Endothelial cell of umbilical vein (primary cell): ENCODE measurements around the gene ADCY3. TPM values are rescaled to one million over a fixed set of nuclear protein-coding genes. Genes with fewer than 3 reads are reported as not detected.

Experiments
- BruUV-seq: library from RNA; stranded (reverse); fragments of 400-500 nt; replicated peaks from 2 replicates; lab custom pipeline; 2021; lab: Mats Ljungman, UMichigan
- CTCF ChIA-PET: fragments of 300-600, 350-600 bp; sonication (Branson Sonifier 250); formaldehyde crosslinking; loops from one replicate; lab custom pipeline; 2021; ENCODE audit warnings: antibody characterized with exemption, inconsistent platforms; lab: Charles Lee
- POLR2A ChIA-PET: fragments of 300-600, 350-600 bp; sonication (Branson Sonifier 250); formaldehyde crosslinking; loops from one replicate; lab custom pipeline; 2021; ENCODE audit warnings: antibody characterized with exemption, inconsistent platforms; lab: Charles Lee
- DNase-seq: peaks from one replicate; pipeline ENCODE4 v3.0.0-alpha.2; 2011; ENCODE audit warnings: low read depth, low spot score
- FAIRE-seq: peaks from 2 replicates; lab custom pipeline; 2011; peaks lifted over from hg19 to GRCh38; lab: Jason Lieb, UNC
- H2AFZ ChIP-seq: 2 replicates; pipeline ENCODE4 v1.6.0; 2012; ENCODE audit warnings: low read depth, low read length, control low read depth, inconsistent platforms
- H3K27ac ChIP-seq: 2 replicates; pipeline ENCODE4 v1.5.1; 2011; ENCODE audit warnings: low read depth, mild to moderate bottlenecking, control low read depth, low read length, moderate library complexity; ENCODE audit not compliant: insufficient read depth
- H3K27me3 ChIP-seq, 2 experiments: 2 replicates each; pipeline versions ENCODE4 v1.6.0 to v1.6.1; 2011; ENCODE audit warnings: low read length in 2 of 2, mixed read lengths in 1 of 2; ENCODE audit not compliant: control insufficient read depth in 2 of 2, insufficient read depth in 2 of 2
- H3K36me3 ChIP-seq, 2 experiments: 2 replicates in 1 of 2; 3 replicates in 1 of 2; pipeline ENCODE4 v1.5.1; 2011; ENCODE audit warnings: low read length in 2 of 2, mild to moderate bottlenecking in 1 of 2, moderate library complexity in 1 of 2; ENCODE audit not compliant: control insufficient read depth in 2 of 2, insufficient read depth in 2 of 2; ENCODE audit errors: extremely low read depth in 1 of 2
- H3K4me1 ChIP-seq: 3 replicates; pipeline ENCODE4 v1.5.1; 2011; ENCODE audit warnings: mild to moderate bottlenecking, low read length; ENCODE audit not compliant: control insufficient read depth, insufficient read depth; ENCODE audit errors: extremely low read depth
- H3K4me2 ChIP-seq: 2 replicates; pipeline ENCODE4 v1.6.1; 2011; ENCODE audit warnings: low read length, control low read depth, mixed read lengths; ENCODE audit not compliant: insufficient read depth
- H3K4me3 ChIP-seq, 3 experiments: fragments of 200-600 bp in 1 of 3; sonication (generic), shearing (Covaris generic) in 1 of 3; replicated peaks in 1 of 3; 2 replicates each; pipeline ENCODE4 v1.5.1; 2011 to 2016; ENCODE audit warnings: control low read depth in 3 of 3, low read length in 3 of 3, mild to moderate bottlenecking in 2 of 3, inconsistent platforms in 1 of 3, low read depth in 1 of 3, moderate library complexity in 1 of 3; ENCODE audit not compliant: insufficient read depth in 1 of 3
- H3K79me2 ChIP-seq: 2 replicates; pipeline ENCODE4 v1.6.0; 2012; ENCODE audit warnings: low read length, inconsistent platforms; ENCODE audit not compliant: control insufficient read depth, insufficient read depth
- H3K9ac ChIP-seq: replicated peaks from 2 replicates; pipeline ENCODE3; 2011; ENCODE audit warnings: low read length, control low read depth; ENCODE audit not compliant: insufficient read depth; ENCODE audit errors: extremely low read depth
- H3K9me1 ChIP-seq: replicated peaks from 3 replicates; pipeline ENCODE4 v1.6.0; 2011; ENCODE audit warnings: mild to moderate bottlenecking, low read length; ENCODE audit not compliant: control insufficient read depth, insufficient read depth; ENCODE audit errors: extremely low read depth
- H3K9me3 ChIP-seq: replicated peaks from 2 replicates; pipeline ENCODE4 v1.5.1; 2012; ENCODE audit warnings: low read length, inconsistent platforms; ENCODE audit not compliant: control insufficient read depth, insufficient read depth
- H4K20me1 ChIP-seq: replicated peaks from 2 replicates; pipeline ENCODE3; 2011; ENCODE audit warnings: mild to moderate bottlenecking, low read length; ENCODE audit not compliant: control insufficient read depth, insufficient read depth; ENCODE audit errors: extremely low read depth
- CTCF ChIP-seq, 2 donors: IDR thresholded peaks; 1 replicate in 1 of 2; 2 replicates in 1 of 2; pipeline ENCODE4 v1.5.1; 2011; ENCODE audit warnings: low read length in 2 of 2, mild to moderate bottlenecking in 2 of 2, moderate library complexity in 2 of 2, control low read depth in 1 of 2, inconsistent platforms in 1 of 2, low read depth in 1 of 2; ENCODE audit not compliant: insufficient read depth in 1 of 2; ENCODE audit errors: extremely low read depth in 1 of 2
- EZH2 ChIP-seq: IDR thresholded peaks from 2 replicates; pipeline ENCODE4 v1.6.1; 2012; ENCODE audit warnings: borderline replicate concordance, low read depth, mild to moderate bottlenecking, moderate library complexity, low read length, inconsistent platforms; ENCODE audit not compliant: severe bottlenecking
- FOS ChIP-seq: IDR thresholded peaks from 2 replicates; pipeline ENCODE4 v1.6.1; 2011; ENCODE audit warnings: mild to moderate bottlenecking, low read length, moderate library complexity, borderline replicate concordance; ENCODE audit not compliant: insufficient read depth
- GATA2 ChIP-seq: IDR thresholded peaks from 2 replicates; pipeline ENCODE4 v1.7.0; 2011; ENCODE audit warnings: low read depth, mild to moderate bottlenecking, moderate library complexity, mixed read lengths, low read length; ENCODE audit not compliant: insufficient read length, insufficient read depth
- JUN ChIP-seq: IDR thresholded peaks from 2 replicates; pipeline ENCODE4 v1.6.1; 2011; ENCODE audit warnings: borderline replicate concordance, low read depth; ENCODE audit not compliant: insufficient read length, insufficient read depth
- MAX ChIP-seq: IDR thresholded peaks from 2 replicates; pipeline ENCODE4 v1.6.1; 2011; ENCODE audit not compliant: insufficient read depth, insufficient read length
- MYC ChIP-seq: IDR thresholded peaks from one replicate; pipeline ENCODE4 v1.6.1; 2011; ENCODE audit warnings: mild to moderate bottlenecking, low read depth, low read length
- POLR2A ChIP-seq: IDR thresholded peaks from 2 replicates; pipeline ENCODE4 v1.6.1; 2012; ENCODE audit warnings: low read depth, mild to moderate bottlenecking, control low read depth, low read length
- POLR2AphosphoS5 ChIP-seq: IDR thresholded peaks from 2 replicates; pipeline ENCODE4 v1.6.1; 2012; ENCODE audit warnings: low read depth, mild to moderate bottlenecking, control low read depth, low read length, moderate library complexity; ENCODE audit not compliant: insufficient read depth
- dilution Hi-C: fragments of 300-500 bp; cut with MboI; formaldehyde crosslinking; loops from one replicate; pipeline ENCODE4 v1.15.0; 2019; ENCODE audit warnings: low sequenced_read_pairs; ENCODE audit not compliant: extremely low pct_ligation_motif_present
- intact Hi-C: fragments of 100-400 bp; cut with micrococcal nuclease; formaldehyde crosslinking; loops from one replicate; pipeline ENCODE4 v1.10.0; 2022
- polyA plus RNA-seq, 4 experiments: library from polyadenylated mRNA; depleted of rRNA in 3 of 4; stranded (reverse) in 3 of 4; unstranded in 1 of 4; fragments of >200 nt; gene quantifications; 2 replicates each; pipeline versions ENCODE4 v1.2.1 to v1.2.3, GENCODE V29; 2011 to 2012; ENCODE audit warnings: missing spikeins in 1 of 4
- total RNA-seq: library from RNA; stranded (reverse); gene quantifications from 2 replicates; pipeline ENCODE4 v1.2.3, GENCODE V29; 2021

The ADCY3 gene
- total and polyA plus RNA-seq, 2 donors (not counting 3 experiments of a cell fraction or from before 2014, with no cell fraction given), result 54.0 to 61.3 TPM

- Histone ChIP-seq H3K9ac (no peak overlapping the region), H4K20me1 (no peaks in the 10 kb centered on the region), H3K4me2 (no peak overlapping the region), H3K4me1 (no peaks in the 10 kb centered on the region), H3K9me3 (no peaks in the 10 kb centered on the region), H2AFZ (no peak overlapping the region), H3K4me3 (no peak overlapping the region), H3K79me2 (no peaks in the 10 kb centered on the region), H3K9me1 (no peaks in the 10 kb centered on the region), H3K27ac (no peak overlapping the region), H3K36me3 (no peaks in the 10 kb centered on the region), H3K27me3 (no peaks in the 10 kb centered on the region)
- FAIRE-seq (no peak), DNase-seq (no peak)
- POLR2A ChIA-PET, result no interaction called here
- dilution Hi-C loops, result no loop called here
- TF ChIP-seq MYC, result no peak
- TF ChIP-seq GATA2, result no peak
- no peak for TF ChIP-seq CTCF (IDR thresholded peaks at IDR 0.05; ENCODE audit: extremely low read depth in 1 of 2, insufficient read depth in 1 of 2, low read depth in 1 of 2, low read length in 2 of 2)
- no peak for TF ChIP-seq FOS
- no peak for TF ChIP-seq POLR2A
- TF ChIP-seq JUN, result no peak
- no peak for TF ChIP-seq MAX
- TF ChIP-seq EZH2, result no peak
- TF ChIP-seq POLR2AphosphoS5, result no peak
- CTCF ChIA-PET, result no interaction called here
- intact Hi-C loops, result no loop called here
- no TSS peak for BruUV-seq
Measured at GRCh38 chr2:24852026-24852425, 68.0 kb downstream of the ADCY3 start.
